ENCODE measurements around the gene PEX7. TPM values are rescaled to one million over a fixed set of nuclear protein-coding genes. Genes with fewer than 3 reads are reported as not detected.

PEX7 gene
- total RNA-seq, 1 experiment from 2014 or later = 3.9 TPM

- no peak for TF ChIP-seq CTCF (IDR thresholded peaks at IDR 0.05; ENCODE audit: unreplicated experiment)
- Mint-ChIP-seq H3K4me3 (ENCODE audit: low read depth, unreplicated experiment) (no peak overlapping the region), H3K27me3 (ENCODE audit: unreplicated experiment) (no peaks in the 10 kb centered on the region), H3K27ac (ENCODE audit: unreplicated experiment) (no peak overlapping the region), H3K9me3 (ENCODE audit: low read depth, unreplicated experiment) (no peaks in the 10 kb centered on the region), H3K4me1 (ENCODE audit: low read depth, unreplicated experiment) (peaks cover 5% of the 10 kb centered on the region), H3K36me3 (ENCODE audit: insufficient read depth, unreplicated experiment) (no peaks in the 10 kb centered on the region)
- BruUV-seq (replicated peaks) = no TSS peak
- no peak for DNase-seq
- CTCF ChIA-PET = no interaction called here
- intact Hi-C loops (cut with micrococcal nuclease; ENCODE audit: unreplicated experiment) = no loop called here
Measured at GRCh38 chr6:136816656-136817055, 5.7 kb upstream of the PEX7 start.

GRCh38 chr6:136820561-136820960, 1.8 kb upstream of the PEX7 start:
- Mint-ChIP-seq H3K36me3 (ENCODE audit: insufficient read depth, unreplicated experiment) (peaks cover 19% of the 10 kb centered on the region), H3K4me1 (ENCODE audit: low read depth, unreplicated experiment) (peaks cover 11% of the 10 kb centered on the region), H3K4me3 (ENCODE audit: low read depth, unreplicated experiment) (no peak overlapping the region), H3K27me3 (ENCODE audit: unreplicated experiment) (no peaks in the 10 kb centered on the region), H3K9me3 (ENCODE audit: low read depth, unreplicated experiment) (no peaks in the 10 kb centered on the region), H3K27ac (ENCODE audit: unreplicated experiment) (no peak overlapping the region)
- no peak for TF ChIP-seq CTCF (IDR thresholded peaks at IDR 0.05; ENCODE audit: unreplicated experiment)
- intact Hi-C loops (cut with micrococcal nuclease; ENCODE audit: unreplicated experiment) = no loop called here
- CTCF ChIA-PET = no interaction called here
- DNase-seq = no peak
- no TSS peak for BruUV-seq (replicated peaks)

- Mint-ChIP-seq H3K4me3 (ENCODE audit: low read depth, unreplicated experiment) (peak overlapping the region; percentile 95), H3K4me1 (ENCODE audit: low read depth, unreplicated experiment) (peaks cover 11% of the 10 kb centered on the region), H3K27ac (ENCODE audit: unreplicated experiment) (peak overlapping the region; percentile 76), H3K36me3 (ENCODE audit: insufficient read depth, unreplicated experiment) (peaks cover 23% of the 10 kb centered on the region), H3K9me3 (ENCODE audit: low read depth, unreplicated experiment) (no peaks in the 10 kb centered on the region), H3K27me3 (ENCODE audit: unreplicated experiment) (no peaks in the 10 kb centered on the region)
- BruUV-seq (replicated peaks) = no TSS peak
- CTCF ChIA-PET = interaction anchor here (0.6 to 0.7 kb wide), 2 partner anchors 212 to 228 kb away, joined by 5 to 6 read pairs; no protein-coding TSS in a partner anchor
- no peak for TF ChIP-seq CTCF (IDR thresholded peaks at IDR 0.05; ENCODE audit: unreplicated experiment)
- intact Hi-C loops (cut with micrococcal nuclease; ENCODE audit: unreplicated experiment) = no loop called here
- DNase-seq = no peak
Measured at GRCh38 chr6:136822046-136822375, 381 bp upstream of the PEX7 start.

GRCh38 chr6:136823128-136823660, 802 bp downstream of the PEX7 start:
- Mint-ChIP-seq H3K4me3 (ENCODE audit: low read depth, unreplicated experiment) (peak overlapping the region; percentile 95), H3K27ac (ENCODE audit: unreplicated experiment) (peak overlapping the region; percentile 68), H3K4me1 (ENCODE audit: low read depth, unreplicated experiment) (peaks cover 11% of the 10 kb centered on the region), H3K36me3 (ENCODE audit: insufficient read depth, unreplicated experiment) (peaks cover 23% of the 10 kb centered on the region), H3K9me3 (ENCODE audit: low read depth, unreplicated experiment) (no peaks in the 10 kb centered on the region), H3K27me3 (ENCODE audit: unreplicated experiment) (no peaks in the 10 kb centered on the region)
- no peak for TF ChIP-seq CTCF (IDR thresholded peaks at IDR 0.05; ENCODE audit: unreplicated experiment)
- no peak for DNase-seq
- intact Hi-C loops (cut with micrococcal nuclease; ENCODE audit: unreplicated experiment) = no loop called here
- CTCF ChIA-PET = no interaction called here
- no TSS peak for BruUV-seq (replicated peaks)
